Mammary epithelial cell (primary cell): ENCODE data around the gene NF1.

Source experiments
- EZH2 ChIP-seq: IDR thresholded peaks from 2 replicates; pipeline ENCODE4 v1.6.1; 2012; ENCODE audit warnings: low read length, inconsistent platforms, borderline replicate concordance
- TF ChIP-seq, protein P1 (sequence below), 2 donors: IDR thresholded peaks in 1 of 2; conservative IDR thresholded peaks in 1 of 2; 2 replicates each; pipeline ENCODE4 v1.5.1; 2011 to 2012; ENCODE audit warnings: inconsistent platforms in 2 of 2, low read length in 2 of 2, mild to moderate bottlenecking in 2 of 2, control low read depth in 1 of 2, low read depth in 1 of 2; ENCODE audit not compliant: insufficient read depth in 1 of 2; ENCODE audit errors: extremely low read depth in 1 of 2

DNA sequence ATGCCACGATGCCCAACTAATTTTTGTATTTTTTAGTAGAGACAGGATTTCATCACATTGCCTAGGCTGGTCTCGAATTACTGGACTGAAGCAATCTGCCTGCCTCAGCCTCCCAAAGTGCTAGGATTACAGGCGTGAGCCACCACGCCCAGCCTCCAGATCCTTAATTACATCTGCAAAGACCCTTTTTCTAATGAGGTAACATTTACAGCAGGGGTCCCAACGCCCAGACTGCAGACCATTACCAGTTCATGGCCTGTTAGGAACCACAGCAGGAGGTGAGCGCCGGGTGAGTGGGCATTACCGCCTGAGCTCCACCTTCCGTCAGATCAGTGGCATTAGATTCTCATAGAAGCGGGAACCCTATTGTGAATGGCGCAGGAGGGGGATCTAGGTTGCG lies 292.7 kb downstream of the NF1 start:
- TF ChIP-seq, protein P1, sequence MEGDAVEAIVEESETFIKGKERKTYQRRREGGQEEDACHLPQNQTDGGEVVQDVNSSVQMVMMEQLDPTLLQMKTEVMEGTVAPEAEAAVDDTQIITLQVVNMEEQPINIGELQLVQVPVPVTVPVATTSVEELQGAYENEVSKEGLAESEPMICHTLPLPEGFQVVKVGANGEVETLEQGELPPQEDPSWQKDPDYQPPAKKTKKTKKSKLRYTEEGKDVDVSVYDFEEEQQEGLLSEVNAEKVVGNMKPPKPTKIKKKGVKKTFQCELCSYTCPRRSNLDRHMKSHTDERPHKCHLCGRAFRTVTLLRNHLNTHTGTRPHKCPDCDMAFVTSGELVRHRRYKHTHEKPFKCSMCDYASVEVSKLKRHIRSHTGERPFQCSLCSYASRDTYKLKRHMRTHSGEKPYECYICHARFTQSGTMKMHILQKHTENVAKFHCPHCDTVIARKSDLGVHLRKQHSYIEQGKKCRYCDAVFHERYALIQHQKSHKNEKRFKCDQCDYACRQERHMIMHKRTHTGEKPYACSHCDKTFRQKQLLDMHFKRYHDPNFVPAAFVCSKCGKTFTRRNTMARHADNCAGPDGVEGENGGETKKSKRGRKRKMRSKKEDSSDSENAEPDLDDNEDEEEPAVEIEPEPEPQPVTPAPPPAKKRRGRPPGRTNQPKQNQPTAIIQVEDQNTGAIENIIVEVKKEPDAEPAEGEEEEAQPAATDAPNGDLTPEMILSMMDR (conservative IDR thresholded peaks at IDR 0.05 in 1 of 2, IDR thresholded peaks at IDR 0.05 in 1 of 2; ENCODE audit: extremely low read depth in 1 of 2, insufficient read depth in 1 of 2, low read depth in 1 of 2, low read length in 2 of 2) = no peak
- no peak for TF ChIP-seq EZH2
